ENCODE results near the gene EIF2A. TPM values are rescaled to one million over a fixed set of nuclear protein-coding genes. Genes with fewer than 3 reads are reported as not detected.
A peak's percentile ranks its signal among the peaks of the same experiment; 100 is the strongest.

Gene EIF2A
- total and polyA plus RNA-seq, 2 of the 13 experiments (the other 11 are each of a cell fraction or from before 2014, with no cell fraction given) = 124 to 139 TPM

GRCh38 chr3:150603153-150603979 lies 56.8 kb downstream of the EIF2A start, which contains the start of gene SELENOT (continued):
- peak; percentile 71 for TF ChIP-seq CCDC6 (CRISPR knock-in tag; IDR thresholded peaks at IDR 0.05)
- 0 out of 2 replicates have a peak, but pooled peaks have one; percentile 33 for TF ChIP-seq ZNF33B (CRISPR knock-in tag; IDR thresholded peaks at IDR 0.05)
- TF ChIP-seq PHF20 (CRISPR knock-in tag; IDR thresholded peaks at IDR 0.05) = peak; percentile 85
- 0 out of 2 replicates have a peak, but pooled peaks have one; percentile 8 for TF ChIP-seq ZNF773 (CRISPR knock-in tag; IDR thresholded peaks at IDR 0.05; ENCODE audit: borderline replicate concordance)
- no peak for TF ChIP-seq HCFC1 (IDR thresholded peaks at IDR 0.05; ENCODE audit: low read depth, low read length)

- Histone ChIP-seq H3K27ac (ENCODE audit: extremely low read length, insufficient read depth, low read length) (peak overlapping the region; percentile 91), H3K4me3 (replicated peaks in 1 of 3; ENCODE audit: insufficient read depth in 1 of 3, low read depth in 2 of 3, low read length in 3 of 3) (peak overlapping the region; percentile 86 to 89 (median 86)), H3K79me2 (ENCODE audit: insufficient read depth, low read length) (peaks cover 73% of the 10 kb centered on the region), H3K9me3 (ENCODE audit: low read length) (no peaks in the 10 kb centered on the region), H3K36me3 (replicated peaks in 1 of 2; ENCODE audit: control insufficient read depth in 1 of 2, insufficient read depth in 2 of 2, low read length in 2 of 2) (no peaks in the 10 kb centered on the region; a peak in 1 of 5 replicates), H4K20me1 (ENCODE audit: insufficient read depth, low read length) (peaks cover 14% of the 10 kb centered on the region), H3K9ac (ENCODE audit: insufficient read depth, low read depth, low read length) (peak overlapping the region; percentile 89), H2AFZ (ENCODE audit: low read length) (no peak overlapping the region), H3K27me3 (ENCODE audit: control insufficient read depth in 1 of 2, insufficient read depth in 2 of 2, low read length in 2 of 2) (no peaks in the 10 kb centered on the region), H3K4me2 (ENCODE audit: low read depth, low read length) (peak overlapping the region; percentile 79), H3K4me1 (ENCODE audit: insufficient read depth, low read length) (peaks cover 63% of the 10 kb centered on the region)
- ChIA-PET POLR2A (no interaction called here), CTCF (ENCODE audit: low intra/inter-chr PET ratio, low total read pairs) (no interaction called here)
- BruUV-seq (replicated peaks) = no TSS peak
- peak; percentile 44 for ATAC-seq
- WGBS (ENCODE audit: low lambda C conversion rate) = 1% methylated on average over 10 of the region's 11 CpGs
- no peak for FAIRE-seq
- peak; percentile 5 for TF ChIP-seq ARID4A (CRISPR knock-in tag; IDR thresholded peaks at IDR 0.05; ENCODE audit: borderline replicate concordance)
- peak; percentile 15; the same call in 1 of the 2 replicates for TF ChIP-seq MXD4 (CRISPR knock-in tag; IDR thresholded peaks at IDR 0.05)
- peak; percentile 7; the same call in 1 of the 2 replicates for TF ChIP-seq SAP130 (CRISPR knock-in tag; IDR thresholded peaks at IDR 0.05; ENCODE audit: low read depth)
- 0 out of 2 replicates have a peak, but pooled peaks have one; percentile 11 for TF ChIP-seq ZNF704 (CRISPR knock-in tag; IDR thresholded peaks at IDR 0.05; ENCODE audit: borderline replicate concordance)
- peak; percentile 94 for TF ChIP-seq TGIF2 (CRISPR knock-in tag; IDR thresholded peaks at IDR 0.05)
- TF ChIP-seq PTBP1 (IDR thresholded peaks at IDR 0.05; ENCODE audit: low read depth, low read length, poor library complexity, severe bottlenecking) = no peak
- TF ChIP-seq ATAD3A (CRISPR knock-in tag; IDR thresholded peaks at IDR 0.05) = no peak
- no peak for TF ChIP-seq SMAD1 (CRISPR knock-in tag; IDR thresholded peaks at IDR 0.05; ENCODE audit: borderline replicate concordance, low read depth)
- TF ChIP-seq ZNF331 (CRISPR knock-in tag; IDR thresholded peaks at IDR 0.05) = no peak
- TF ChIP-seq MNT (IDR thresholded peaks at IDR 0.05) = 0 out of 2 replicates have a peak, but pooled peaks have one; percentile 9
- in situ Hi-C loops (cut with HindIII; ENCODE audit: extremely low pct_ligation_motif_present, low pct_unique_long_range_greater_than_20kb) = loop anchor here (5.0 kb wide), 1 partner anchor 57 kb away; the partner anchor contains the start of genes EIF2A and SERP1
- intact Hi-C loops (cut with micrococcal nuclease; ENCODE audit: unreplicated experiment) = no loop called here
- DNase-seq (ENCODE audit: low spot score) = peak; percentile 9
These were observed 57.4 kb downstream of the EIF2A start for GRCh38 chr3:150603980-150604319.
